Cardiac fibroblast (primary cell): ENCODE results near the gene PLCB4.
"Not testable (repeated sequence)": the region's sequence is repeated elsewhere in the genome, so short reads cannot be mapped to it uniquely, and the experiment has no call there.

Experiments
- DNase-seq, 2 donors: peaks; one replicate each; pipeline versions ENCODE4 v3.0.0 to v3.0.0-alpha.2; 2010; ENCODE audit warnings: low read depth in 2 of 2
- H3K4me3 ChIP-seq, 2 donors: replicated peaks in 1 of 2; 1 replicate in 1 of 2; 2 replicates in 1 of 2; pipeline ENCODE4 v1.5.1; 2011; ENCODE audit warnings: low read depth in 2 of 2, low read length in 2 of 2, mild to moderate bottlenecking in 2 of 2, moderate library complexity in 1 of 2
- TF ChIP-seq, protein P1 (sequence below): IDR thresholded peaks from one replicate; pipeline ENCODE4 v1.5.1; 2011; ENCODE audit warnings: low read depth, mild to moderate bottlenecking, low read length, inconsistent platforms

Gene PLCB4

DNA sequence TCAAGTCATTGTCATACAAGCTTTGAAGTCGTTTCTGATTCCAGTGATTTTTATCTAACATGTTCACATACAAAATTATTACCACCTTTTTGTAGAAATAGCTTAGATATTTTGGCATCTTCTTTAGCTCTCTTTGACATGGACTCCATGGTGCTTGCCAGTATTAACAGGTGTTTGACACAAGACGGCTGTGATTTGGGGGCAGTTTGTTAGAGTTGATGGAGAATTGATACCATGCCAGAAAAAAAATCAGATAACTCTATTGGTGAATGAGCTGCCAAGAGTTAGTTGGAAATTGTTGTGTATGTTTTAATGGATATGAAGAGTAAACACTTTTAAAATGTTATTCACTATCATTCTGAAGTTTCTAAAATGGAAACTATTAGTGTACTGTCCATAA lies 298.9 kb downstream of the PLCB4 start:
- H3K4me3 ChIP-seq = no peak overlapping the region
- DNase-seq = no peak
- TF ChIP-seq, protein P1, sequence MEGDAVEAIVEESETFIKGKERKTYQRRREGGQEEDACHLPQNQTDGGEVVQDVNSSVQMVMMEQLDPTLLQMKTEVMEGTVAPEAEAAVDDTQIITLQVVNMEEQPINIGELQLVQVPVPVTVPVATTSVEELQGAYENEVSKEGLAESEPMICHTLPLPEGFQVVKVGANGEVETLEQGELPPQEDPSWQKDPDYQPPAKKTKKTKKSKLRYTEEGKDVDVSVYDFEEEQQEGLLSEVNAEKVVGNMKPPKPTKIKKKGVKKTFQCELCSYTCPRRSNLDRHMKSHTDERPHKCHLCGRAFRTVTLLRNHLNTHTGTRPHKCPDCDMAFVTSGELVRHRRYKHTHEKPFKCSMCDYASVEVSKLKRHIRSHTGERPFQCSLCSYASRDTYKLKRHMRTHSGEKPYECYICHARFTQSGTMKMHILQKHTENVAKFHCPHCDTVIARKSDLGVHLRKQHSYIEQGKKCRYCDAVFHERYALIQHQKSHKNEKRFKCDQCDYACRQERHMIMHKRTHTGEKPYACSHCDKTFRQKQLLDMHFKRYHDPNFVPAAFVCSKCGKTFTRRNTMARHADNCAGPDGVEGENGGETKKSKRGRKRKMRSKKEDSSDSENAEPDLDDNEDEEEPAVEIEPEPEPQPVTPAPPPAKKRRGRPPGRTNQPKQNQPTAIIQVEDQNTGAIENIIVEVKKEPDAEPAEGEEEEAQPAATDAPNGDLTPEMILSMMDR = no peak

DNA sequence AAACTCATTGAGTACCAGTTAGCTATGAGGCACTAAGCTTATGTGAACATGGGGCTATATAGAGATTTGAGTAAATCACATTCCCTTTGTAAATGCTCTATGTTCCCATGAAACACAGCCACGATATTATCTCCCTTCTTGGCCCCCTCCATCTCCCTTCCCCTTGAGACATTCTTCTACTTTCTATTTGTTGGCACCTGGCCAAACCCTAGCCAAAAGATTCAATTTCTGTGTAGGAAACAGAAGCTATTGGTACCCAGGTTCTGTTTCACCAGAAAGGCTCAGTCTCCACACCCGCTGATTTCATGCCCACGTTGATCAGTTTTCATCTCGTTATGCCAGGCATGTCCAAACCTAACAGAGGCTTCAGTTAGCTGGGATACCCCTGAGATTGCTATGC lies 300.0 kb downstream of the PLCB4 start:
- no peak overlapping the region for H3K4me3 ChIP-seq
- TF ChIP-seq, protein P1 = no peak
- DNase-seq = no peak

DNA sequence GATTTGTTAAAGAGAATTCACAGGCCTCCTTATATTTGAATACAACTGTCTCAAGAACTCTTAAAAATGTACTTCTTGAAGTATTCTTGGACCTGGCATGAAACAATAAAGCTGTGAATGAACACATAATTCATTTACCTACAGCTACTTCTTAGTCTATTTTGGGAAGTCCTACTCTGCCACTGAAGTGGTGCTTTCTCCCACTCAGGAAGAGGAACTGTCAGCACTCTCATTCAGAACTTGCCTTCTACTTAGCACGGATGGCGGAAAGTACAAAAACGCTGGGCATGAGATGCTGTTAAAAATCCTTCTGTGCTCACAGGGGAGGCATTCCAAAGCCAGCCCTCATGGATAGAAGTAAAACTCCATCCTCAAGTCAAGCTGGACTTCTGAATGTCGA lies 300.7 kb downstream of the PLCB4 start:
- no peak for DNase-seq
- TF ChIP-seq, protein P1 = no peak

DNA sequence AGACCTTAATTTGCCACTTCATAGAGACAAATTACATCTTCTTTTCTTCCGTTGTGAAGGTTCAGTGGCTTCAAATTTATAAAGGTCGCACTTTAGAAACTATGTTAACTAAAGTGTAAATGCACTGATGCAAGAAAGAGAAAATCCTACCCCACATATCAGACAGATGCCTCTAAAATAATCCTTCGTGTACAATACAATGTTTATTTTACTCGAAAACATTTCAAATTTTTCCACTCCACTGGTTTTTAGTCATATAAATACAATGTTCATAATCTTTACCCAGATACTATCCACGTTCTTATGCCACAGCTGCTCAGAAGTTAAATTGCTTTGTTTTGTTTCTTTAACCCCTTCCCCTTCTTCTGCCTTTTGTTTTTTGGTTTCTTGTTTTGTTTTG lies 305.2 kb downstream of the PLCB4 start:
- DNase-seq = no peak
- TF ChIP-seq, protein P1 = no peak
- H3K4me3 ChIP-seq = no peak overlapping the region

More for the DNA sequence above, 300.7 kb downstream of the PLCB4 start:
- no peak overlapping the region for H3K4me3 ChIP-seq

DNA sequence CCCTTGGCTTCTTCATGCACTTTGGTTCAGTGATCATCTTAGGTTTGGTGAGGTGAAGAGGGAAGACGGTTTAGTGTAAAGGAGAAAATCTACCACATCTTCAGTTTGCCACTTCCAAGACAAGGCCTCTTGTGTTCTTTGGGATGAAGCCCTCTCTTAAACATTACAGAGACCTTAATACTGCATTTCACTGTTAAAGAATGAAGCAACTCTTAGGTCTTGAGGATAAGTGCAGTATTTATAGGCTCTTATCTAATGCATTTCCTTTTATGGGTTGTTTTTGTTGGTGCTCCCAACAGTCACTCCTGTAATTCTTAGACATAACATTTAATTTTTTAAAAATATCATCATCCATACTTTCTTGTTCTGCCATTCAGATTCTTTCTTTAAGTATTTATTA lies 305.6 kb downstream of the PLCB4 start:
- DNase-seq = no peak
- TF ChIP-seq, protein P1 = no peak
- H3K4me3 ChIP-seq = no peak overlapping the region

DNA sequence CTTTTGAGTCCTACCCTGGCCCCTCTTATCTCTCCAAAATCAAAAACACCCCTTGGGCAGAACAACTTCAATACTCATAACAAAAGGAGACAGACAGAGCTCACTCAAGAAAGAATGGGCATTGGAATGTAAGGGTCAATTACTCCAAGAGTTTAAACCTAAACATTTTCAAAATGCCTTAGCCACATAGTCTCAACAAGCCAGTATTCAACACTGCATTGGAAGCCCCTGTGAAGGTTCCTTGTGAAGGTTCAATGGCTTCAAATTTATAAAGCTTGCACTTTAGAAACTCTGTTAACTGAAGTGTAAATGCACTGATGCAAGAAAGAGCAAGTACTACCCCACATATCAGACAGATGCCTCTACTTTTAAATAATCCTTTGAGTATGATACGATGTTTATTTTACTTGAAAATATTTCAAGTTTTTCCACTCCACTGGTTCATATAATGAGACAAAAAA lies 306.4 kb downstream of the PLCB4 start:
- no peak overlapping the region for H3K4me3 ChIP-seq
- TF ChIP-seq, protein P1 = no peak
- DNase-seq = no peak

DNA sequence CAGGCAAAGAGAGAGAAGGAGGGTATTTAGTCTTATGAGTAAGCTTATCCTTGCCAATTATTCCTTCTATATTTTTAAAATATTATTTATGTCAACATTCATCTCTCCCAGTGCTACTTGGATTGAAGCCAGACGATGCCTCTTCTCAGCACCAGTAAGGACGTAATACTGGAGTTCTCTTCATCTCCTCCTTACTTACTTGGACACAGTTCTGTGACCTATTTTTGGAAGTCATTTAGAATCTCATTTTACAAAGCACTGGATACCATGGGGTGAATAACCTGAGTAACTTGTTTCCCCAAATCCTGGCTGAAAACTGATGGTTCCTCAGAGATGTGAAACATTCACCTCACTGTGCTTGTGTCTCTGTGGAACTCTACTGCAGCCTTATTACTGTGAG lies 308.1 kb downstream of the PLCB4 start:
- DNase-seq = no peak
- TF ChIP-seq, protein P1 = no peak
- H3K4me3 ChIP-seq = no peak overlapping the region

DNA sequence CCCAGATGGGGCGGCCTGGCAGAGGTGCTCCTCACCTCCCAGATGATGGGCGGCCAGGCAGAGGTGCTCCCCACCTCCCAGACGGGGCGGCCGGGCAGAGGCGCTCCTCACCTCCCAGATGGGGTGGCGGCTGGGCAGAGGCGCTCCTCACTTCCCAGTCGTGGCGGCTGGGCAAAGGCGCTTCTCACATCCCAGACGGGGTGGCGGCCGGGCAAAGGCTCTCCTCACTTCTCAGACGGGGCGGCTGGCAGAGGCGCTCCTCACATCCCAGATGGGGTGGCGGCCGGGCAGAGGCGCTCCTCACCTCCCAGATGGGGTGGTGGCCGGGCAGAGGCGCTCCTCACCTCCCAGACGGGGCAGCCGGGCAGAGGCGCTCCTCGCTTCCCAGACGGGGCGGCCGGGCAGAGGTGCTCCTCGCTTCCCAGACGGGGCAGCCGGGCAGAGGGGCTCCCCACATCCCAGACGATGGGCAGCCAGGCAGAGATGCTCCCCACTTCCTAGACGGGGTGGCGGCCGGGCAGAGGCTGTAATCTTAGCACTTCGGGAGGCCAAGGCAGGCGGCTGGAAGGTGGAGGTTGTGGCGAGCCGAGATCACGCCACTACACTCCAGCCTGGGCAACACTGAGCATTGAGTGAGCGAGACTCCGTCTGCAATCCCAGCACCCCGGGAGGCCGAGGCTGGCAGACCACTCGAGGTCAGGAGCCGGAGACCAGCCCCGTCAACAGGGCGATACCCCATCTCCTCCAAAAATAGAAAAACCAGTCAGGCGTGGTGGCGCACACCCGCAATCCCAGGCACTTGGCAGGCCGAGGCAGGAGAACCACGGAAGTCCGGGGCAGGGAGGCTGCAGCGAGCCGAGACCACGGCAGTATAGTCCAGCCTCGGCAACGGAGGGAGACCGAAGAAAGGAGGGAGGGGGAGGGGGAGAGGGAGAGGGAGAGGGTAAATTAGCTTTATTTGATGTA lies 316.7 kb downstream of the PLCB4 start:
- not testable (repeated sequence) for DNase-seq, H3K4me3 ChIP-seq
